Neural progenitor cell (in vitro differentiated cells): ENCODE measurements around the gene ATP6V0D1. TPM values are rescaled to one million over a fixed set of nuclear protein-coding genes. Genes with fewer than 3 reads are reported as not detected.

Source experiments
- DNase-seq: peaks from one replicate; pipeline ENCODE4 v3.0.0-alpha.2; 2016; ENCODE audit warnings: low spot score
- H2AFZ ChIP-seq: fragments of 200-600 bp; sonication (generic); replicated peaks from 2 replicates; pipeline ENCODE4 v1.6.1; 2016; ENCODE audit warnings: antibody characterized with exemption
- H3F3A ChIP-seq: fragments of 200-600 bp; sonication (generic); 2 replicates; pipeline ENCODE4 v1.6.1; 2016; ENCODE audit warnings: antibody characterized with exemption, low read depth
- H3K27ac ChIP-seq: fragments of 200-600 bp; sonication (generic); 2 replicates; pipeline ENCODE4 v1.5.1; 2016; ENCODE audit warnings: mild to moderate bottlenecking
- H3K27me3 ChIP-seq: fragments of 200-600 bp; sonication (generic); 2 replicates; pipeline ENCODE4 v1.6.1; 2016; ENCODE audit warnings: mild to moderate bottlenecking, moderate library complexity
- H3K36me3 ChIP-seq: fragments of 200-600 bp; sonication (generic); 2 replicates; pipeline ENCODE4 v1.5.1; 2016
- H3K4me1 ChIP-seq: fragments of 200-600 bp; sonication (generic); 2 replicates; pipeline ENCODE4 v1.6.1; 2016; ENCODE audit warnings: mixed run types
- H3K4me2 ChIP-seq: fragments of 200-600 bp; sonication (generic); 2 replicates; pipeline ENCODE4 v1.6.1; 2016
- H3K4me3 ChIP-seq: fragments of 200-600 bp; sonication (generic); 2 replicates; pipeline ENCODE4 v1.5.1; 2016
- H3K79me2 ChIP-seq: fragments of 200-600 bp; sonication (generic); 2 replicates; pipeline ENCODE4 v1.6.1; 2016; ENCODE audit warnings: low read depth
- H3K9ac ChIP-seq: fragments of 200-600 bp; sonication (generic); 2 replicates; pipeline ENCODE4 v1.6.1; 2016
- H3K9me3 ChIP-seq: fragments of 200-600 bp; sonication (generic); 2 replicates; pipeline ENCODE4 v1.5.1; 2016; ENCODE audit warnings: low read depth
- H4K20me1 ChIP-seq: fragments of 200-600 bp; sonication (generic); 2 replicates; pipeline ENCODE4 v1.6.1; 2016; ENCODE audit warnings: low read depth
- H3K27ac Mint-ChIP-seq: 3 replicates; pipeline ENCODE4 v1.8.0; 2021; ENCODE audit warnings: mixed read lengths
- H3K27me3 Mint-ChIP-seq: 2 replicates; pipeline ENCODE4 v1.8.0; 2022; ENCODE audit warnings: low read depth, mild to moderate bottlenecking, inconsistent platforms, moderate library complexity, mixed read lengths; ENCODE audit not compliant: insufficient read depth
- H3K36me3 Mint-ChIP-seq: 3 replicates; pipeline ENCODE4 v1.8.0; 2021; ENCODE audit warnings: mixed read lengths
- H3K4me1 Mint-ChIP-seq: 3 replicates; pipeline ENCODE4 v1.8.0; 2021; ENCODE audit warnings: mixed read lengths
- H3K4me3 Mint-ChIP-seq: 3 replicates; pipeline ENCODE4 v1.8.0; 2021; ENCODE audit warnings: mild to moderate bottlenecking, moderate library complexity, mixed read lengths
- H3K9me3 Mint-ChIP-seq: 3 replicates; pipeline ENCODE4 v1.8.0; 2020; ENCODE audit warnings: mixed read lengths
- CTCF ChIP-seq: fragments of 200-600 bp; sonication (generic); IDR thresholded peaks from 2 replicates; pipeline ENCODE4 v1.5.1; 2017; ENCODE audit warnings: antibody characterized with exemption, mild to moderate bottlenecking
- EZH2 ChIP-seq: fragments of 200-600 bp; sonication (generic); IDR thresholded peaks from 2 replicates; pipeline ENCODE4 v1.6.1; 2017; ENCODE audit warnings: antibody characterized with exemption, mild to moderate bottlenecking, moderate library complexity
- EZH2phosphoT487 ChIP-seq: fragments of 200-600 bp; sonication (generic); IDR thresholded peaks from 2 replicates; pipeline ENCODE4 v1.6.1; 2017; ENCODE audit warnings: antibody characterized with exemption
- total RNA-seq: library from RNA; depleted of rRNA; stranded (reverse); fragments of >200 nt; gene quantifications from 2 replicates; pipeline ENCODE4 v1.2.3, GENCODE V29; 2015; ENCODE audit warnings: low replicate concordance

ATP6V0D1 gene
- total RNA-seq, 1 donor from 2014 or later: 29.7 TPM

GRCh38 chr16:67423015-67423414, 57.9 kb downstream of the ATP6V0D1 start:
- Mint-ChIP-seq H3K36me3 (no peaks in the 10 kb centered on the region), H3K27me3 (peaks cover 13% of the 10 kb centered on the region), H3K4me3 (no peak overlapping the region), H3K27ac (peak overlapping the region; percentile 62), H3K4me1 (peaks cover 37% of the 10 kb centered on the region), H3K9me3 (no peaks in the 10 kb centered on the region)
- Histone ChIP-seq H3K9me3 (no peaks in the 10 kb centered on the region), H2AFZ (no peak overlapping the region), H3K9ac (no peak overlapping the region), H3K4me3 (no peak overlapping the region), H3K79me2 (no peaks in the 10 kb centered on the region), H3K27me3 (no peaks in the 10 kb centered on the region), H3K4me2 (no peak overlapping the region), H3K4me1 (peaks cover 19% of the 10 kb centered on the region), H4K20me1 (no peaks in the 10 kb centered on the region), H3K27ac (no peak overlapping the region), H3F3A (no peaks in the 10 kb centered on the region), H3K36me3 (no peaks in the 10 kb centered on the region)
- DNase-seq: no peak
- no peak for TF ChIP-seq EZH2

GRCh38 chr16:67421030-67421429, 59.9 kb downstream of the ATP6V0D1 start:
- Histone ChIP-seq H3K4me2 (no peak overlapping the region), H3K36me3 (no peaks in the 10 kb centered on the region), H3K4me3 (no peak overlapping the region), H3K9me3 (no peaks in the 10 kb centered on the region), H4K20me1 (no peaks in the 10 kb centered on the region), H3K27me3 (peaks cover 14% of the 10 kb centered on the region), H2AFZ (no peak overlapping the region), H3K27ac (no peak overlapping the region), H3K4me1 (peaks cover 19% of the 10 kb centered on the region), H3K9ac (no peak overlapping the region), H3F3A (no peaks in the 10 kb centered on the region), H3K79me2 (no peaks in the 10 kb centered on the region)
- Mint-ChIP-seq H3K4me1 (peaks cover 39% of the 10 kb centered on the region), H3K4me3 (no peak overlapping the region), H3K27ac (no peak overlapping the region), H3K9me3 (no peaks in the 10 kb centered on the region), H3K27me3 (peaks cover 10% of the 10 kb centered on the region), H3K36me3 (no peaks in the 10 kb centered on the region)
- TF ChIP-seq EZH2: no peak
- TF ChIP-seq EZH2phosphoT487: no peak
- no peak for TF ChIP-seq CTCF
- no peak for DNase-seq

- Mint-ChIP-seq H3K4me1 (peaks cover 38% of the 10 kb centered on the region), H3K27me3 (peaks cover 10% of the 10 kb centered on the region), H3K9me3 (no peaks in the 10 kb centered on the region), H3K27ac (no peak overlapping the region), H3K4me3 (no peak overlapping the region), H3K36me3 (no peaks in the 10 kb centered on the region)
- H3K36me3 ChIP-seq: no peaks in the 10 kb centered on the region
- H2AFZ ChIP-seq: no peak overlapping the region
- peaks cover 25% of the 10 kb centered on the region for H3K27me3 ChIP-seq
- H3K4me3 ChIP-seq: no peak overlapping the region
- no peaks in the 10 kb centered on the region for H3K9me3 ChIP-seq
- H3F3A ChIP-seq: no peaks in the 10 kb centered on the region
- no peak overlapping the region for H3K9ac ChIP-seq
- H3K27ac ChIP-seq: no peak overlapping the region
- no peak for DNase-seq
- no peaks in the 10 kb centered on the region for H3K79me2 ChIP-seq
- H4K20me1 ChIP-seq: no peaks in the 10 kb centered on the region
- H3K4me2 ChIP-seq: no peak overlapping the region
- TF ChIP-seq EZH2 (no peak), EZH2phosphoT487 (no peak), CTCF (peak; percentile 10)
- peaks cover 15% of the 10 kb centered on the region for H3K4me1 ChIP-seq
Observed at GRCh38 chr16:67419931-67420330, 61.0 kb downstream of the ATP6V0D1 start.

DNA sequence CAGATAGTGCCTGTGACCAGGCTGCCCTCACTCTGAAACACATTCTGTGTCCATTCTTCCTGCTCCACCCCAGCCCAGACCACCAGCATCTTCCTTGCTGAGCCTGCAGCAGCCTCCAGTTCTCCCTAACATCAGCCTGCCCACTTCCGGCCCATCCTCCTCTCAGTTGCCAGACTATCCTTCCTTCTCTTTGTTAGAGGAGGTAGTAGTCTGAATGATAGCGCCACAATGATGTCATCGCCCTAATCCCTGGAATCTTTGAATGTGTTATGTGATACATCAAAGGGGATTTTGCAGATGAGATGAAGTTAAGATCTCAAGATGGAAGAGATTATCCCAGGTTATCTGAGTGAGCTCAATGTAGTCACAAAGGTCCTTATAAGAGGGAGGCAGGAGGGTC, 61.5 kb downstream of the ATP6V0D1 start:
- no peak overlapping the region for H3K4me3 ChIP-seq
- no peaks in the 10 kb centered on the region for H3K9me3 ChIP-seq
- Mint-ChIP-seq H3K27ac (no peak overlapping the region), H3K4me1 (peaks cover 34% of the 10 kb centered on the region), H3K9me3 (no peaks in the 10 kb centered on the region), H3K4me3 (peak overlapping the region; percentile 7), H3K36me3 (no peaks in the 10 kb centered on the region), H3K27me3 (peaks cover 10% of the 10 kb centered on the region)
- H3K27ac ChIP-seq: no peak overlapping the region
- H3K27me3 ChIP-seq: peaks cover 27% of the 10 kb centered on the region
- no peaks in the 10 kb centered on the region for H3K36me3 ChIP-seq
- no peak overlapping the region for H3K9ac ChIP-seq
- H4K20me1 ChIP-seq: no peaks in the 10 kb centered on the region
- H2AFZ ChIP-seq: no peak overlapping the region
- DNase-seq: no peak
- H3F3A ChIP-seq: no peaks in the 10 kb centered on the region
- TF ChIP-seq EZH2: no peak
- no peak for TF ChIP-seq EZH2phosphoT487
- TF ChIP-seq CTCF: no peak
- peaks cover 10% of the 10 kb centered on the region for H3K4me1 ChIP-seq
- H3K4me2 ChIP-seq: no peak overlapping the region
- H3K79me2 ChIP-seq: no peaks in the 10 kb centered on the region
